ENCODE data around the gene LRBA.

The LRBA gene

GRCh38 chr4:150903603-150904002, 111.5 kb downstream of the LRBA start:
- Histone ChIP-seq H3K79me2 (ENCODE audit: low read length) (no peaks in the 10 kb centered on the region), H3K27me3 (replicated peaks; ENCODE audit: insufficient read depth, low read length) (no peaks in the 10 kb centered on the region), H3K4me2 (ENCODE audit: low read depth, low read length) (no peak overlapping the region), H3K9ac (ENCODE audit: low read length) (no peak overlapping the region), H4K20me1 (ENCODE audit: insufficient read depth, low read length) (no peaks in the 10 kb centered on the region), H3K9me3 (replicated peaks; ENCODE audit: insufficient read depth, low read length) (no peaks in the 10 kb centered on the region), H3K9me2 (replicated peaks; ENCODE audit: insufficient read depth, low read length) (no peaks in the 10 kb centered on the region), H3K4me3 (ENCODE audit: low read length) (no peak overlapping the region), H2AFZ (ENCODE audit: low read length) (no peak overlapping the region), H3F3A (ENCODE audit: insufficient read depth, low read length) (no peaks in the 10 kb centered on the region), H3K36me3 (replicated peaks; ENCODE audit: insufficient read depth, low read length) (peaks cover 3% of the 10 kb centered on the region; the same call in 1 of the 2 replicates), H3K27ac (ENCODE audit: low read length) (no peak overlapping the region), H3K4me1 (ENCODE audit: low read length) (peaks cover 2% of the 10 kb centered on the region)
- no peak for TF ChIP-seq EZH2phosphoT487 (IDR thresholded peaks at IDR 0.05; ENCODE audit: low read length)
- DNase-seq = no peak

GRCh38 chr4:150896497-150896896, 118.6 kb downstream of the LRBA start:
- Histone ChIP-seq H3K9ac (ENCODE audit: low read length) (no peak overlapping the region), H3K4me3 (ENCODE audit: low read length) (no peak overlapping the region), H3K79me2 (ENCODE audit: low read length) (no peaks in the 10 kb centered on the region), H4K20me1 (ENCODE audit: insufficient read depth, low read length) (no peaks in the 10 kb centered on the region), H3K9me3 (replicated peaks; ENCODE audit: insufficient read depth, low read length) (no peaks in the 10 kb centered on the region), H3F3A (ENCODE audit: insufficient read depth, low read length) (no peaks in the 10 kb centered on the region), H2AFZ (ENCODE audit: low read length) (no peak overlapping the region), H3K9me2 (replicated peaks; ENCODE audit: insufficient read depth, low read length) (no peaks in the 10 kb centered on the region), H3K27me3 (replicated peaks; ENCODE audit: insufficient read depth, low read length) (no peaks in the 10 kb centered on the region), H3K4me1 (ENCODE audit: low read length) (no peaks in the 10 kb centered on the region), H3K36me3 (replicated peaks; ENCODE audit: insufficient read depth, low read length) (no peaks in the 10 kb centered on the region), H3K4me2 (ENCODE audit: low read depth, low read length) (no peak overlapping the region), H3K27ac (ENCODE audit: low read length) (no peak overlapping the region)
- TF ChIP-seq CTCF (IDR thresholded peaks at IDR 0.05; ENCODE audit: low read length) (no peak), EZH2 (optimal IDR thresholded peaks at IDR 0.05; ENCODE audit: low read depth, low read length) (no peak), EZH2phosphoT487 (IDR thresholded peaks at IDR 0.05; ENCODE audit: low read length) (no peak)
- DNase-seq = no peak

- H3K4me2 ChIP-seq (ENCODE audit: low read depth, low read length) = no peak overlapping the region
- no peaks in the 10 kb centered on the region for H4K20me1 ChIP-seq (ENCODE audit: insufficient read depth, low read length)
- H3F3A ChIP-seq (ENCODE audit: insufficient read depth, low read length) = no peaks in the 10 kb centered on the region; the same call in 1 of the 2 replicates
- H3K36me3 ChIP-seq (replicated peaks; ENCODE audit: insufficient read depth, low read length) = no peaks in the 10 kb centered on the region
- DNase-seq = no peak
- H2AFZ ChIP-seq (ENCODE audit: low read length) = no peak overlapping the region
- H3K9ac ChIP-seq (ENCODE audit: low read length) = no peak overlapping the region
- H3K4me1 ChIP-seq (ENCODE audit: low read length) = no peaks in the 10 kb centered on the region
- no peaks in the 10 kb centered on the region for H3K9me2 ChIP-seq (replicated peaks; ENCODE audit: insufficient read depth, low read length)
- H3K27me3 ChIP-seq (replicated peaks; ENCODE audit: insufficient read depth, low read length) = no peaks in the 10 kb centered on the region
- H3K27ac ChIP-seq (ENCODE audit: low read length) = no peak overlapping the region
- TF ChIP-seq CTCF (IDR thresholded peaks at IDR 0.05; ENCODE audit: low read length) (no peak), EZH2phosphoT487 (IDR thresholded peaks at IDR 0.05; ENCODE audit: low read length) (no peak), EZH2 (optimal IDR thresholded peaks at IDR 0.05; ENCODE audit: low read depth, low read length) (no peak)
- H3K9me3 ChIP-seq (replicated peaks; ENCODE audit: insufficient read depth, low read length) = no peaks in the 10 kb centered on the region
- H3K79me2 ChIP-seq (ENCODE audit: low read length) = no peaks in the 10 kb centered on the region
- H3K4me3 ChIP-seq (ENCODE audit: low read length) = no peak overlapping the region
These were observed 124.8 kb downstream of the LRBA start for GRCh38 chr4:150890246-150890645.

GRCh38 chr4:150889306-150889705, 125.8 kb downstream of the LRBA start:
- Histone ChIP-seq H3K27ac (ENCODE audit: low read length) (no peak overlapping the region), H3K36me3 (replicated peaks; ENCODE audit: insufficient read depth, low read length) (no peaks in the 10 kb centered on the region), H4K20me1 (ENCODE audit: insufficient read depth, low read length) (no peaks in the 10 kb centered on the region), H3F3A (ENCODE audit: insufficient read depth, low read length) (no peaks in the 10 kb centered on the region; the same call in 1 of the 2 replicates), H3K27me3 (replicated peaks; ENCODE audit: insufficient read depth, low read length) (no peaks in the 10 kb centered on the region), H3K79me2 (ENCODE audit: low read length) (no peaks in the 10 kb centered on the region), H3K4me1 (ENCODE audit: low read length) (no peaks in the 10 kb centered on the region), H3K4me2 (ENCODE audit: low read depth, low read length) (no peak overlapping the region), H3K9me3 (replicated peaks; ENCODE audit: insufficient read depth, low read length) (no peaks in the 10 kb centered on the region), H3K4me3 (ENCODE audit: low read length) (no peak overlapping the region), H3K9ac (ENCODE audit: low read length) (no peak overlapping the region), H3K9me2 (replicated peaks; ENCODE audit: insufficient read depth, low read length) (no peaks in the 10 kb centered on the region), H2AFZ (ENCODE audit: low read length) (no peak overlapping the region)
- DNase-seq = no peak
- TF ChIP-seq EZH2 (optimal IDR thresholded peaks at IDR 0.05; ENCODE audit: low read depth, low read length) = no peak
- no peak for TF ChIP-seq EZH2phosphoT487 (IDR thresholded peaks at IDR 0.05; ENCODE audit: low read length)
- TF ChIP-seq CTCF (IDR thresholded peaks at IDR 0.05; ENCODE audit: low read length) = no peak

Measured in MM.1S (cell line).